ENCODE measurements around the gene PTK7.
"Not testable (repeated sequence)": the region's sequence is repeated elsewhere in the genome, so short reads cannot be mapped to it uniquely, and the experiment has no call there.

PTK7 gene

DNA sequence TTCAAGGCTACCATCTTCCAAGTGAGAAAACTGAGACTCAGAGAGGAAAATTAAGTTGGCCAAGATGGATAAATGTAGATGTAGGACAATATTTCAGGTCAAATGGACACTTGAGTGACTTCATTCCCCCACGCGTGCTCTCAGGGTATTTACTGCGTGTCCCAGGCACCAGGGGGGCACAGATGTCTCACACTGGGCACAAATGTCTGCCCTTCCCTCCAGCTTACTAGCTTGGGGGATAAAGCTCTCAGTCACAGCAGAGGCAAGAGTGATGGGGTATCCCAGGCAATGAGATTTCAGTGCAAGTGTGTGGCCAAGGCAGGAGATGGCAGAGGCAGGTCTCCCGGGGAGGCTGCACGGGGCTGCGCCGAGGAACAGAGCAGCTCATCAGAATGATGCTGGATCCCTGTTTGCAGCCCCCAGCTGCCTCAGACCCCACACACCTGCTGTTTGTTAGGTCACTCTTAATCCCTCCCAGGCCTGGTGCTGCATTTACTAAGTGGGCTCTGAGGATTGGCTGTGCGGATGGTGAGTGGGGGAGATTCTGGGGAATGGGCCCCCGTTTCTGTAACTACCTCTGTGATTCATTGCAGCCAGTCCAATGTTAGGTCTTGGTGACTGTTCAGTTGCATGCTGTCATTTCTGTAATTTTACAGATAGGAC lies 44.1 kb downstream of the PTK7 start:
- DNase-seq, result no peak

GRCh38 chr6:43120944-43121913 lies 45.1 kb downstream of the PTK7 start:
- no peak for DNase-seq

DNA sequence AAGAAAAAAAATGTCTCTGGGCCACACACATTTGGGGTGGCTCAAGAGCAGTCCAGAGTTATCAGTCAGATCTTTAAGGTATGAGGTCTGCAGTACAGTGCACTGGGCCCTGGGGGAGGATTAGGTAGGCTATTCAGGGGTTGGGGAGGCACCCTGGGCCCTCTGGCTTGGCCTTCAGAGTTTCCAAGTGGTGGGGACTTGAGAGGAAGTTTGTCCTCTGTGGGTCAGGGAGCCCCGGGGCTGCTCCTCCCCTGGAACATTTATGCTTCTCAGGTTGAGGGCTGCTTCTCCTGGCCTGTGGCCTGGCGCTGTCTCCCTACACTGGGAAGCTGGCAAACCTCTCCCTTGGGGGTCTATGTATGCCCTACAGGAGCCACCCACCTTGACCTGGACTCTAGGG lies 46.0 kb downstream of the PTK7 start:
- DNase-seq, result no peak

GRCh38 chr6:43123461-43124314 lies 47.6 kb downstream of the PTK7 start:
- DNase-seq, result no peak

DNA sequence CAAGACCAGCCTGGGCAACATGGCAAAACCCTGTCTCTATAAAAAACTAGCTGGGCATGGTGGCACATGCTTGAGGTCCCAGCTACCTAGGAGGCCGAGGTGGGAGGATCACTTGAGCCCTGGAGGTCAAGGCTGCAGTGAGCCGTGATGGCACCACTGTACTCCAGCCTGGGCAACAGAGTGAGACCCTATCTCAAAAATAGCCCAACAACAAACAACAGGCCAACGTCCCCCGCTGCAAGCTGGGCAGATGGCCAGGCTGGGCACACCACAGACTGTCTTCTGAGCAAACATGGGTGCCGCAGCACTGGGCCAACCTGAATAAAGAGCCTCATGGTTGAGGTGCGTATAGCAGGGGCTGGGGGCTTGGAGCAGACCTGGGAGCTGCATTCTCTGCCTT lies 48.4 kb downstream of the PTK7 start:
- DNase-seq, result no peak

DNA sequence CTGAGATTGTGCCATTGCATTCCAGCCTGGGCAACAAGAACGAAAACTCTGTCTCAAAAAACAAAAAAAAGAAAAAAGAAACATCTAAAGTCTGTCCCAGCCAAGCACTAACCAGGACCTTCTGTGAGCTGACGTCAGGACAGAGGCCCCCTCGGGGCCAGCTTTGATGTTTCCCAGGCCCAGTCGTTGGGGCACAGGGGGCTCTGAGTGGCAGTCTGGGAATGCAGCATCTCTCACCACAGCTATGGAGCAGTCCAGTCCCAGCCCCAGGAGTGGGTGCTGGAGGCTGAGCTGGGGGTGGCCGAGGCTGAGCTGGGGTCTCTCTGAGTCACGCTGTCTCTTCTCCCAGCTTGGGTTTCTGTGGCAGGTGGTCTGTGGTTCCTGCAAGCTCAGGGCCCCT lies 49.0 kb downstream of the PTK7 start:
- DNase-seq, result no peak

GRCh38 chr6:43125555-43125954 lies 49.4 kb downstream of the PTK7 start:
- no peak for DNase-seq

DNA sequence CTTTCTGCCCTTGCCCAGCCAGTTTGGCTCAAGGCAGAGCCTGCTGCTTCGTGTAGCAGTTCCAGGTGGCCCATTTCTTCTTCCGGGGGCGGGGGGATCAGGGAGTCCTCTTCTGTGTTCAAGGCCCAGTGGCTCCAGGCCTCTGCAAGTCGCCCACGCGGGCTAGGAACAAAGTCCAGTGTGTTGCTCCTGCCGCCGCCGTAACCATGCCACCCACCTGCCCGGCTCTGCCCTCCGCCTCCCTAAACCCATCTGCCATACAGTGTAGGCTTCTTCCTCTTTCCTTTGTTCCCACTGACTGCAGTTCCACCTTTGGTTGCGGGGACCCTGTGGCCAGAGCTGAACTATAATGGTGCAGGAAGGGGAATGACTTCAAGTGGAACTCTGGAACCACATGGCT lies 51.1 kb downstream of the PTK7 start:
- no peak for DNase-seq

GRCh38 chr6:43127877-43128276 lies 51.8 kb downstream of the PTK7 start:
- no peak for DNase-seq

GRCh38 chr6:43128926-43129325 lies 52.8 kb downstream of the PTK7 start:
- DNase-seq, result no peak

GRCh38 chr6:43129434-43130194 lies 53.5 kb downstream of the PTK7 start:
- no peak for DNase-seq

DNA sequence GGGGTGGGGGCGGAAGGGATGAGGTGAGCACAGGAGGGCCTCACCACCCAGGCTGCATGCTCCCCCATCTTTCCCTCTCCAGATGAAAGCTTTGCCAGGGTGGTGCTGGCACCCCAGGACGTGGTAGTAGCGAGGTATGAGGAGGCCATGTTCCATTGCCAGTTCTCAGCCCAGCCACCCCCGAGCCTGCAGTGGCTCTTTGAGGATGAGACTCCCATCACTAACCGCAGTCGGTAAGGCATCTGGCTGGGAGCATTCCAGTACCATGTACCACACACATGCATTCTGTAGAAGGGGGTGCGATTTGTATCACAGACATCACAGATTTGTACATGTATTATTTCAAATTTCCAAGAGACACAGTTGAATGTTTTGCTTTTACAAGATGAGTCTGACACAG lies 54.3 kb downstream of the PTK7 start:
- DNase-seq, result no peak

DNA sequence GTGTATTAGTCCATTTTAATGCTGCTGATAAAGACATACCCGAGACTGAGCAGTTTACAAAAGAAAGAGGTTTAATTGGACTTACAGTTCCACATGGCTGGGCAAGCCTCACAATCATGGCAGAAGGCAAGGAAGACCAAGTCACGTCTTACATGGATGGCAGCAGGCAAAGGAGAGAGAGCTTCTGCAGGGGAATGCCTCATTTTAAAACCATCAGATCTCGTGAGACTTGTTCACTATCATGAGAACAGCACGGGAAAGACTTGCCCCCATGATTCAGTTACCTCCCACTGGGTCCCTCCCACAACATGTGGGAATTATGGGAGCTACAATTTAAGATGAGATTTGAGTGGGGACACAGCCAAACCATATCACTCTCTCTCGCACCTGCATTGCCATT lies 55.3 kb downstream of the PTK7 start:
- not testable (repeated sequence) for DNase-seq

DNA sequence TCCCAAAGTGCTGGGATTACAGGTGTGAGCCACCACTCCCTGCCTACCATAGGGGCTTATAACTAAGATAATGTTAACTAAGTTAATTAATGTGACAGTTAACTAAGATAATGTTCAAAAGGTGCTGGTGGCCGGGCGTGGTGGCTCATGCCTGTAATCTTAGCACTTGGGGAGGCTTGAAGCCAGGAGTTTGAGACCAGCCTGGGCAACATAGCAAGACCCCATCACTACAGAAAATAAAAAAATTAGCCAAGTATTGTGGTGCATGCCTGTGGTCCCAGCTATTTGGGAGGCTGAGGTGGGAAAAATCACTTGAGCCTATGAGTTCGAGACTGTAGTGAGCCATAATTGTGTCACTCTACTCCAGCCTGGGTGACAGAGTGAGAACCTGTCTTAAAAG lies 62.2 kb downstream of the PTK7 start:
- no peak for DNase-seq

DNA sequence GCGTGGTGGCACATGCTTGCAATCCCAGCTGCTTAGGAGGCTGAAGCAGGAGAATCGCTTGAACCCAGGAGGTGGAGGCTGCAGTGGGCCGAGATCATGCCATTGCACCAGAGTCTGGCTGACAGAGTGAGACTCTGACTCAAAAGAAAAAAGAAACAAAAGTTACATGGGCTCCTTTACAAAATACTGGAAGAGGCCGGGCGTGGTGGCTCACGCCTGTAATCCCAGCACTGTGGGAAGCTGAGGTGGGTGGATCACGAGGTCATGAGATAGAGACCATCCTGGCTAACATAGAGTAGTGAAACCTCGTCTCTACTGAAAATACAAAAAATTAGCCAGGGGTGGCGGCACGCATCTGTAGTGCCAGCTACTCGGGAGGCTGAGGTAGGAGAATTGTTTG lies 63.9 kb downstream of the PTK7 start:
- DNase-seq, result not testable (repeated sequence)

GRCh38 chr6:43141644-43142043 lies 65.5 kb downstream of the PTK7 start:
- no peak for DNase-seq

- no peak for DNase-seq
Measured at GRCh38 chr6:43142101-43142500, 66.0 kb downstream of the PTK7 start.

- peak; percentile 60 for DNase-seq
Measured at GRCh38 chr6:43143235-43144128, 67.4 kb downstream of the PTK7 start.

DNA sequence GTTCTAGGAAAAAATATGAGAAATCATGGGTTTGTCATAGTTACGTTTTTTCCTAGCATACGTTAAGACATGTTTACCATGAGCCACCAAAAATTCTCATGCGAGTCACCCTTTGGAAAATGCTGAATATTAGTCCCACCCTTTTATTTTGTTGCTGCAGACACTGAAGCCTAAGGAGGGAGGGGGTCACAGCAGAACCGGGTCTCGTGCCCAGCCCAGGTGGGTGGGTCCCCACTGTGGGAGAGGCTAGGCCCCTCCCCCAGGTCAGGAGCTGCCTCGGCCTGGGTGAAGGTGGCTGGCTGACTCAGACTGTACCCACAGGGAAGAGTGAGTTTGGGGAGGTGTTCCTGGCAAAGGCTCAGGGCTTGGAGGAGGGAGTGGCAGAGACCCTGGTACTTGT lies 68.8 kb downstream of the PTK7 start:
- no peak for DNase-seq

DNA sequence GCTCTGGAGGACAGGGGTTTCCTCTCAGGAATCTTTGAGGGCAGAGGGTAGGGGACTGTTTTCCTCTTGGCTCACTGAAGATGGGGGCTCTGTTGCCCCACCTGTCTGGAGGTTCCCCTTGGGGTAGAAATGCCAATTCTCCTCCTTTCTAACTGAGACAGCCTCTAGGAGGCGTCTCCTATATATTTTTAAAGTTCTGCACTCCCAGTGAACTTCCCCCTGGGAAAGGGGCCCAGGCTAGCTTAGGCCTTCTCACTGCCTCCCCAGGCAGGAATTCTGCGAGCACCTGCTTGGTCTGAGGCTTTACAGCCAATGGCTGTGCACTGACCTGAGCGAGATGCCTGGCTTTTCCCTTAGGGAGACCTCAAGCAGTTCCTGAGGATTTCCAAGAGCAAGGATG lies 70.1 kb downstream of the PTK7 start:
- DNase-seq, result no peak

All from NCI-H1436 (cell line).